OCI-LY1 (cell line): ENCODE results near the gene MAPK7.

Source experiments
- H2AFZ ChIP-seq: fragments of 200-600 bp; sonication (generic), shearing (Covaris generic); 2 replicates; pipeline ENCODE4 v1.6.0; 2014; ENCODE audit warnings: antibody characterized with exemption, mild to moderate bottlenecking, low read length
- H3F3A ChIP-seq: fragments of 200-600 bp; sonication (generic), shearing (Covaris generic); 2 replicates; pipeline ENCODE4 v1.6.0; 2014; ENCODE audit warnings: mild to moderate bottlenecking, antibody characterized with exemption, low read length, moderate library complexity; ENCODE audit not compliant: insufficient read depth
- H3K27ac ChIP-seq: fragments of 200-600 bp; sonication (generic); 2 replicates; pipeline ENCODE4 v1.5.1; 2014; ENCODE audit warnings: low read length, mixed run types, mild to moderate bottlenecking, low read depth; ENCODE audit not compliant: poor library complexity, severe bottlenecking
- H3K27me3 ChIP-seq: fragments of 200-600 bp; sonication (generic); 2 replicates; pipeline ENCODE4 v1.6.0; 2014; ENCODE audit warnings: antibody characterized with exemption, mild to moderate bottlenecking, low read length, moderate library complexity; ENCODE audit not compliant: insufficient read depth
- H3K36me3 ChIP-seq: fragments of 200-600 bp; sonication (generic); 2 replicates; pipeline ENCODE4 v1.6.1; 2014; ENCODE audit warnings: mild to moderate bottlenecking, antibody characterized with exemption, low read length, moderate library complexity, mixed read lengths; ENCODE audit not compliant: insufficient read depth
- H3K4me1 ChIP-seq: fragments of 200-600 bp; sonication (generic); 2 replicates; pipeline ENCODE4 v1.5.1; 2014; ENCODE audit warnings: mild to moderate bottlenecking, low read length, moderate library complexity; ENCODE audit not compliant: insufficient read depth, severe bottlenecking
- H3K4me2 ChIP-seq: fragments of 200-600 bp; sonication (generic), shearing (Covaris generic); 2 replicates; pipeline ENCODE4 v1.6.1; 2014; ENCODE audit warnings: low read length
- H3K4me3 ChIP-seq: fragments of 200-600 bp; sonication (generic); 2 replicates; pipeline ENCODE4 v1.5.1; 2014; ENCODE audit warnings: low read length, low read depth, mild to moderate bottlenecking, mixed read lengths; ENCODE audit not compliant: poor library complexity, severe bottlenecking
- H3K79me2 ChIP-seq: fragments of 200-600 bp; shearing (Covaris generic); 2 replicates; pipeline ENCODE4 v1.6.1; 2016; ENCODE audit warnings: mixed run types, low read length, mixed read lengths; ENCODE audit not compliant: insufficient read depth
- H3K9ac ChIP-seq: fragments of 200-600 bp; sonication (generic), shearing (Covaris generic); 2 replicates; pipeline ENCODE4 v1.6.1; 2014; ENCODE audit warnings: mild to moderate bottlenecking, low read length, mixed read lengths
- H3K9me2 ChIP-seq: fragments of 200-600 bp; sonication (generic), shearing (Covaris generic); 2 replicates; pipeline ENCODE4 v1.6.1; 2014; ENCODE audit warnings: low read depth, mild to moderate bottlenecking, low read length, mixed read lengths
- H3K9me3 ChIP-seq: fragments of 200-600 bp; shearing (Covaris generic); 2 replicates; pipeline ENCODE4 v1.6.1; 2014; ENCODE audit warnings: low read length, mixed read lengths
- H4K20me1 ChIP-seq: fragments of 200-600 bp; sonication (generic), shearing (Covaris generic); 2 replicates; pipeline ENCODE4 v1.6.0; 2016; ENCODE audit warnings: mild to moderate bottlenecking, low read length; ENCODE audit not compliant: insufficient read depth
- EZH2 ChIP-seq: fragments of 200-600 bp; sonication (generic), shearing (Covaris generic); IDR thresholded peaks from 2 replicates; pipeline ENCODE4 v1.8.0; 2017; ENCODE audit warnings: borderline replicate concordance, mixed run types, mild to moderate bottlenecking, antibody characterized with exemption, low read length, moderate library complexity, mixed read lengths
- TF ChIP-seq, protein P1 (sequence below): fragments of 200-600 bp; sonication (generic), shearing (Covaris generic); IDR thresholded peaks from 2 replicates; pipeline ENCODE4 v1.5.1; 2017; ENCODE audit warnings: mild to moderate bottlenecking, antibody characterized with exemption, low read length, moderate library complexity, mixed read lengths

MAPK7 gene

DNA sequence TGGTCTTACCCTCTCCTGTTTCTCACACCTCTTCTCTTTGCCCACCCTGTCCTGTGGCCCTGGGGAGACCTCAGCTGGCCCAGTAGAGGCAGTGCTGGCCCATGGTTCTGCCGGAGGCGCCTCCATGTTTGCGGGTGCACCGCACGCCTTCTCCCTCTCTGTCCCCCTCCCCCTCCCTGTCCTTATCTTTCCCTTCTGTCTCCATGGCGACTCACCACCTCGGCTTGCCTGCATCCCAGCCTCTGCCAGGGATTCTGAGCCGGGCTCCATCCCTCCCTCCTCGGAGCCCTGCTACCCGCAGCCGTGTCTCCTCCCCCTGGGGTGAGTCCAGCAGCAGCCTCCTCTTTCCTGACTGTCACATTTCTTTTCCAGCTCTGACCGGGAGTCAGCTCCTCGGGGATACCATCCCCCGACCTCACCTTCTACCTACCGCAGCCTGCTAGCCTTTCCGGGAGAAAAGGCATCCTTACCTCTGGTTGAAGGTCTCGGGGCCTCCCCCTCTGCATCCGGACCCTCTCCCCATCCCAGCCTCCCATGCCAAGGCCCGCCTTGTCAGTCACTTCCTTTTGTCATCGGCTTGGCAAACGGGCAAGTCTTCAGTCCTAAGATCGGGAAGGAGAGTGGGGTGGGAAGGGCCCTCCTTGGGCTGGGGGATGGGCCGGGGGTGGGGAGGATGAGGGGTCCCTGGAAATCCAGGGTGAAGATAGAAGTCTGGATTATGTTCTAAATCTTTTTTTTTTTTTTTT lies 32.8 kb downstream of the MAPK7 start, which contains the start of gene RNF112:
Gene RNF112 (plus strand): TSS at position 358 of the 746 bp plus-strand sequence. CDS start 177 bp downstream, at position 535.
- H3K36me3 ChIP-seq = no peaks in the 10 kb centered on the region
- H3K4me3 ChIP-seq = no peak within 1 kb of the TSS
- TF ChIP-seq, protein P1, sequence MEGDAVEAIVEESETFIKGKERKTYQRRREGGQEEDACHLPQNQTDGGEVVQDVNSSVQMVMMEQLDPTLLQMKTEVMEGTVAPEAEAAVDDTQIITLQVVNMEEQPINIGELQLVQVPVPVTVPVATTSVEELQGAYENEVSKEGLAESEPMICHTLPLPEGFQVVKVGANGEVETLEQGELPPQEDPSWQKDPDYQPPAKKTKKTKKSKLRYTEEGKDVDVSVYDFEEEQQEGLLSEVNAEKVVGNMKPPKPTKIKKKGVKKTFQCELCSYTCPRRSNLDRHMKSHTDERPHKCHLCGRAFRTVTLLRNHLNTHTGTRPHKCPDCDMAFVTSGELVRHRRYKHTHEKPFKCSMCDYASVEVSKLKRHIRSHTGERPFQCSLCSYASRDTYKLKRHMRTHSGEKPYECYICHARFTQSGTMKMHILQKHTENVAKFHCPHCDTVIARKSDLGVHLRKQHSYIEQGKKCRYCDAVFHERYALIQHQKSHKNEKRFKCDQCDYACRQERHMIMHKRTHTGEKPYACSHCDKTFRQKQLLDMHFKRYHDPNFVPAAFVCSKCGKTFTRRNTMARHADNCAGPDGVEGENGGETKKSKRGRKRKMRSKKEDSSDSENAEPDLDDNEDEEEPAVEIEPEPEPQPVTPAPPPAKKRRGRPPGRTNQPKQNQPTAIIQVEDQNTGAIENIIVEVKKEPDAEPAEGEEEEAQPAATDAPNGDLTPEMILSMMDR = no peak
- no peak for TF ChIP-seq EZH2
- no peaks in the 10 kb centered on the region for H3K9me2 ChIP-seq
- H3K27me3 ChIP-seq = peaks cover 4% of the 10 kb centered on the region; the same call in 1 of the 2 replicates
- no peaks in the 10 kb centered on the region for H3F3A ChIP-seq
- no peak within 1 kb of the TSS for H3K9ac ChIP-seq
- H3K4me1 ChIP-seq = no peaks in the 10 kb centered on the region
- no peaks in the 10 kb centered on the region for H4K20me1 ChIP-seq
- no peaks in the 10 kb centered on the region for H3K9me3 ChIP-seq
- H3K4me2 ChIP-seq = no peak within 1 kb of the TSS
- no peak within 1 kb of the TSS for H3K27ac ChIP-seq
- H3K79me2 ChIP-seq = no peaks in the 10 kb centered on the region
- H2AFZ ChIP-seq = no peak within 1 kb of the TSS

DNA sequence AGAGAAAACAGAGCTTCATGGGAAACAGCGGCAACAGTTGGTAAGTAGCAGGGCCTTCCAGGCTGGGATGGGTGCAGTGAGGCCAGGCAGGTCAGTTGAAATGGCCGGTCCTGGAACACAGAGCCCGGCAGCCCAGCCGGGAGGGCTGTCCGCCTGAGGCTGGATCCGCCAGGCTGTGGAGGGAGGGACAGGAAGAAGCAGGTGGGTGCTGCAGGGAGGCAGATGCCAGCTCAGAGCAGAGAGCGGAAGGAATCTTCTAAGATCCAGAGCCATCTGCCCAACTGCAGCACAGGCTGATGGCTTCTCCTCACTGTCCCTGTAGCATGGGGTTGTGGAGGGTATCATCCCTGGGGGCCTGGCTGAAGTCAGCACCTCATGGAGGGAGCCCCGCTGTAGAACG lies 33.3 kb downstream of the MAPK7 start:
- H3K9me2 ChIP-seq = no peaks in the 10 kb centered on the region
- H3K4me2 ChIP-seq = no peak overlapping the region
- no peaks in the 10 kb centered on the region for H3F3A ChIP-seq
- H3K9me3 ChIP-seq = no peaks in the 10 kb centered on the region
- no peak overlapping the region for H3K9ac ChIP-seq
- H3K4me3 ChIP-seq = no peak overlapping the region
- H4K20me1 ChIP-seq = no peaks in the 10 kb centered on the region
- H3K27ac ChIP-seq = no peak overlapping the region
- H3K79me2 ChIP-seq = no peaks in the 10 kb centered on the region
- H3K36me3 ChIP-seq = no peaks in the 10 kb centered on the region
- peaks cover 4% of the 10 kb centered on the region; the same call in 1 of the 2 replicates for H3K27me3 ChIP-seq
- H3K4me1 ChIP-seq = no peaks in the 10 kb centered on the region
- H2AFZ ChIP-seq = no peak overlapping the region
- TF ChIP-seq EZH2 = no peak
- TF ChIP-seq, protein P1 = no peak

DNA sequence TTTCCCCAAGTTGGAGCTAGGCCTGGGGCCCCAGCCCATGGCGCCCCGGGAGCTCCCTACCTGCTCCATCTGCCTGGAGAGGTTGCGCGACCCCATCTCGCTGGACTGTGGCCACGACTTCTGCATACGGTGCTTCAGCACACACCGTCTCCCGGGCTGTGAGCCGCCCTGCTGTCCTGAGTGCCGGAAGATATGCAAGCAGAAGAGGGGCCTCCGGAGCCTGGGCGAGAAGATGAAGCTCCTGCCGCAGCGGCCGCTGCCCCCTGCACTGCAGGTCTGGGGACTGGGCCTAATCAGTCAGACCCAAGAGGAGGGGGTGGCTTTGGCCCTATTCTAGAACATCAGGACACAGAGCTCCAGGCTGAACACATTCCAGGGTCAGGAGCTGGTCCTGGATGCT lies 34.2 kb downstream of the MAPK7 start:
- Histone ChIP-seq H2AFZ (no peak overlapping the region), H3K79me2 (no peaks in the 10 kb centered on the region), H3K27me3 (peaks cover 4% of the 10 kb centered on the region; the same call in 1 of the 2 replicates), H3K27ac (no peak overlapping the region), H3K36me3 (no peaks in the 10 kb centered on the region), H3K9me3 (no peaks in the 10 kb centered on the region), H3K4me3 (no peak overlapping the region), H3K9me2 (no peaks in the 10 kb centered on the region), H3K4me1 (no peaks in the 10 kb centered on the region), H4K20me1 (no peaks in the 10 kb centered on the region), H3F3A (no peaks in the 10 kb centered on the region), H3K9ac (no peak overlapping the region), H3K4me2 (no peak overlapping the region)
- TF ChIP-seq EZH2 = no peak
- TF ChIP-seq, protein P1 = no peak
